ENCODE results near the gene SLC13A1.
"Not testable (repeated sequence)": the region's sequence is repeated elsewhere in the genome, so short reads cannot be mapped to it uniquely, and the experiment has no call there.

SLC13A1 gene

GRCh38 chr7:123199883-123200282, at the start of gene SLC13A1:
Gene SLC13A1, minus strand, starts transcription at chr7:123199969. Its CDS starts 23 bp downstream, at chr7:123199946.
- in situ Hi-C loops (cut with MboI; ENCODE audit: low sequenced_read_pairs) = no loop called here

- in situ Hi-C loops (cut with MboI; ENCODE audit: low sequenced_read_pairs) = no loop called here
Measured at GRCh38 chr7:123244768-123245167, 45.0 kb upstream of the SLC13A1 start.

- in situ Hi-C loops (cut with MboI; ENCODE audit: low sequenced_read_pairs) = no loop called here
Measured at GRCh38 chr7:123242467-123243092, 42.8 kb upstream of the SLC13A1 start.

GRCh38 chr7:123241809-123242208, 42.0 kb upstream of the SLC13A1 start:
- in situ Hi-C loops (cut with MboI; ENCODE audit: low sequenced_read_pairs) = no loop called here

GRCh38 chr7:123231021-123232000, 31.5 kb upstream of the SLC13A1 start:
- in situ Hi-C loops (cut with MboI; ENCODE audit: low sequenced_read_pairs) = no loop called here

GRCh38 chr7:123230603-123231002, 30.8 kb upstream of the SLC13A1 start:
- in situ Hi-C loops (cut with MboI; ENCODE audit: low sequenced_read_pairs) = no loop called here

GRCh38 chr7:123230147-123230546, 30.4 kb upstream of the SLC13A1 start:
- in situ Hi-C loops (cut with MboI; ENCODE audit: low sequenced_read_pairs) = no loop called here

- in situ Hi-C loops (cut with MboI; ENCODE audit: low sequenced_read_pairs) = no loop called here
Measured at GRCh38 chr7:123229426-123229825, 29.7 kb upstream of the SLC13A1 start.

- in situ Hi-C loops (cut with MboI; ENCODE audit: low sequenced_read_pairs) = not testable (repeated sequence)
Measured at GRCh38 chr7:123227666-123228065, 27.9 kb upstream of the SLC13A1 start.

- in situ Hi-C loops (cut with MboI; ENCODE audit: low sequenced_read_pairs) = no loop called here
Measured at GRCh38 chr7:123220396-123220795, 20.6 kb upstream of the SLC13A1 start.

- in situ Hi-C loops (cut with MboI; ENCODE audit: low sequenced_read_pairs) = no loop called here
Measured at GRCh38 chr7:123218866-123219265, 19.1 kb upstream of the SLC13A1 start.

GRCh38 chr7:123216825-123217224, 17.1 kb upstream of the SLC13A1 start:
- in situ Hi-C loops (cut with MboI; ENCODE audit: low sequenced_read_pairs) = no loop called here

- in situ Hi-C loops (cut with MboI; ENCODE audit: low sequenced_read_pairs) = no loop called here
Measured at GRCh38 chr7:123215350-123215749, 15.6 kb upstream of the SLC13A1 start.

- in situ Hi-C loops (cut with MboI; ENCODE audit: low sequenced_read_pairs) = no loop called here
Measured at GRCh38 chr7:123211545-123211944, 11.8 kb upstream of the SLC13A1 start.

GRCh38 chr7:123210986-123211385, 11.2 kb upstream of the SLC13A1 start:
- in situ Hi-C loops (cut with MboI; ENCODE audit: low sequenced_read_pairs) = no loop called here

GRCh38 chr7:123209786-123210185, 10.0 kb upstream of the SLC13A1 start:
- in situ Hi-C loops (cut with MboI; ENCODE audit: low sequenced_read_pairs) = no loop called here

- in situ Hi-C loops (cut with MboI; ENCODE audit: low sequenced_read_pairs) = no loop called here
Measured at GRCh38 chr7:123208793-123209192, 9.0 kb upstream of the SLC13A1 start.

GRCh38 chr7:123204206-123204835, 4.6 kb upstream of the SLC13A1 start:
- in situ Hi-C loops (cut with MboI; ENCODE audit: low sequenced_read_pairs) = no loop called here

GRCh38 chr7:123201901-123202300, 2.1 kb upstream of the SLC13A1 start:
- in situ Hi-C loops (cut with MboI; ENCODE audit: low sequenced_read_pairs) = no loop called here

GRCh38 chr7:123198668-123199652, 809 bp downstream of the SLC13A1 start:
- in situ Hi-C loops (cut with MboI; ENCODE audit: low sequenced_read_pairs) = no loop called here

Data from HL-60/S4 treated with retinoic acid at 250 ng/mL for 4 days and 3 days (cell line).